Measurements from ENCODE around the gene CPNE4.
A peak's percentile ranks its signal among the peaks of the same experiment; 100 is the strongest.

Gene CPNE4

DNA sequence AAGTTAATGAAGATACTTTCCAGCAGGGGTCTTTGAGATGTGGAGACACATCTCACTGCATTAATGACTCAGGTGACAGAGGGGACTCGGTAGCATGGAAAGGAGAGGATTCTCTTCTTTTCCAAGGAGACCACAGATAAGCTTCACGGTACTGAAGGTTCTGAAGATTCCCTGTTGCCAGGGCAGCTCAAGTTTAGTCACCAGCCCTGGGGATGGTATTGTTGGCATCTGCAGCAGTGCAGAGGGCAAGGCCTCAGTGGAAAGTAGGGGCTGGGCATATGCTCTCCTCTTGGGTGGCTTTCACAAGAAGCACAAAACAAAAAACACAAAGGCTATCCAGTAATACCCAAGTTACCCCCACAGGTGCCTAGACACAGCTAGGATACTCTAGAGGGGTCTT, 494.0 kb downstream of the CPNE4 start:
- Histone ChIP-seq H3K4me1 (ENCODE audit: control insufficient read depth, insufficient read depth, low read length) (peaks cover under 1% of the 10 kb centered on the region), H3K9ac (ENCODE audit: low read depth, low read length) (no peak overlapping the region), H3K27me3 (ENCODE audit: control insufficient read depth, insufficient read depth, low read length) (no peaks in the 10 kb centered on the region), H3K9me3 (ENCODE audit: control insufficient read depth, insufficient read depth, low read length) (no peaks in the 10 kb centered on the region), H3K4me3 (ENCODE audit: low read depth, low read length) (no peak overlapping the region), H3K36me3 (ENCODE audit: control insufficient read depth, insufficient read depth, low read length) (no peaks in the 10 kb centered on the region)

DNA sequence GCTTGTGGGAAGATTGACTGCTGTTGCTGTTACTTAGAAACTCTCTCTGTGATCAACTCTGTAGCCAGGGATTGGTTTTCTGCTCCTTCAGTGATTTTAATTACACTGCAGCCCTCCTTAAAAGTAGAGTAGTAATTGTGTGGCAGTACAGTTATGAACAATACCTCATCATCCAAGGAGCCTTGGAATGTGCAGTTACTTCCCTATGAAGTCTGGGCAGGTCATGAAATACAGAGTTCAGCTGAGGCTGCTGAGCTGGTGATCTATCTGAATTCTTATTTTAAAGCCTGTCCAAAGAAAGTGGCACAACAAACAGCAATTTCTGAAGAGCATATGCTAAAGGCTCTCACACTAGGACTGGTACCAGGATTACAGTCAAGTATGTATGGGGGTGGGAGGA, 494.7 kb downstream of the CPNE4 start:
- no peaks in the 10 kb centered on the region for H3K27me3 ChIP-seq (ENCODE audit: control insufficient read depth, insufficient read depth, low read length)
- no peak overlapping the region for H3K4me3 ChIP-seq (ENCODE audit: low read depth, low read length)
- H3K36me3 ChIP-seq (ENCODE audit: control insufficient read depth, insufficient read depth, low read length), result no peaks in the 10 kb centered on the region
- no peaks in the 10 kb centered on the region for H3K9me3 ChIP-seq (ENCODE audit: control insufficient read depth, insufficient read depth, low read length)
- H3K9ac ChIP-seq (ENCODE audit: low read depth, low read length), result no peak overlapping the region
- H3K4me1 ChIP-seq (ENCODE audit: control insufficient read depth, insufficient read depth, low read length), result peaks cover 6% of the 10 kb centered on the region

- H3K36me3 ChIP-seq (ENCODE audit: control insufficient read depth, insufficient read depth, low read length), result no peaks in the 10 kb centered on the region
- H3K9ac ChIP-seq (ENCODE audit: low read depth, low read length), result no peak overlapping the region
- H3K9me3 ChIP-seq (ENCODE audit: control insufficient read depth, insufficient read depth, low read length), result no peaks in the 10 kb centered on the region
- no peak overlapping the region for H3K4me3 ChIP-seq (ENCODE audit: low read depth, low read length)
- H3K27me3 ChIP-seq (ENCODE audit: control insufficient read depth, insufficient read depth, low read length), result no peaks in the 10 kb centered on the region
- peaks cover 6% of the 10 kb centered on the region for H3K4me1 ChIP-seq (ENCODE audit: control insufficient read depth, insufficient read depth, low read length)
Measured at GRCh38 chr3:131538968-131539367, 495.8 kb downstream of the CPNE4 start.

DNA sequence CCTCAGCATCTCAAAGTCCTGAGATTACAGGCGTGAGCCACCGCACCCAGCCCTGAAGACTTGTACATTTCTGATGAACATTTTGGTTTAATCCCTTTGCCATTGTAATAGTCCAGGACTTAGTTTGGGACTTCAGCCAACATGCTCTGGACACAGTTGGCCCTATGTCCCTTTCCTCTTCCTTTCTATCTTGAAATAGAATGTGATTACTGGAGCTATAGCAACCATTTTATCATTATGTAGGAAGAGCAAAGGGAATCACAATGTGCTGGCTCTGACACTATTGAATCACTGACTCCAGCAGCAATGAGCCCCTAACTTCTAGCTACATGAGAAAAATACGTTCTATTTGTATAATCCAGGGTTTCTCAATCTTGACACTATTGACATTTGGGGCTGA, 497.3 kb downstream of the CPNE4 start:
- no peak overlapping the region for H3K9ac ChIP-seq (ENCODE audit: low read depth, low read length)
- no peaks in the 10 kb centered on the region for H3K27me3 ChIP-seq (ENCODE audit: control insufficient read depth, insufficient read depth, low read length)
- peaks cover 6% of the 10 kb centered on the region for H3K4me1 ChIP-seq (ENCODE audit: control insufficient read depth, insufficient read depth, low read length)
- no peak overlapping the region for H3K4me3 ChIP-seq (ENCODE audit: low read depth, low read length)
- no peaks in the 10 kb centered on the region for H3K36me3 ChIP-seq (ENCODE audit: control insufficient read depth, insufficient read depth, low read length)
- no peaks in the 10 kb centered on the region for H3K9me3 ChIP-seq (ENCODE audit: control insufficient read depth, insufficient read depth, low read length)

- no peaks in the 10 kb centered on the region for H3K9me3 ChIP-seq (ENCODE audit: control insufficient read depth, insufficient read depth, low read length)
Measured at GRCh38 chr3:131535596-131535995, 499.2 kb downstream of the CPNE4 start.

GRCh38 chr3:131535131-131535530, 499.7 kb downstream of the CPNE4 start:
- H3K36me3 ChIP-seq (ENCODE audit: control insufficient read depth, insufficient read depth, low read length), result no peaks in the 10 kb centered on the region
- H3K27me3 ChIP-seq (ENCODE audit: control insufficient read depth, insufficient read depth, low read length), result no peaks in the 10 kb centered on the region
- peaks cover 6% of the 10 kb centered on the region for H3K4me1 ChIP-seq (ENCODE audit: control insufficient read depth, insufficient read depth, low read length)
- H3K9ac ChIP-seq (ENCODE audit: low read depth, low read length), result no peak overlapping the region
- no peak overlapping the region for H3K4me3 ChIP-seq (ENCODE audit: low read depth, low read length)
- no peaks in the 10 kb centered on the region for H3K9me3 ChIP-seq (ENCODE audit: control insufficient read depth, insufficient read depth, low read length)

More at GRCh38 chr3:131535596-131535995, 499.2 kb downstream of the CPNE4 start:
- Histone ChIP-seq H3K4me1 (ENCODE audit: control insufficient read depth, insufficient read depth, low read length) (peaks cover 6% of the 10 kb centered on the region), H3K9ac (ENCODE audit: low read depth, low read length) (no peak overlapping the region), H3K27me3 (ENCODE audit: control insufficient read depth, insufficient read depth, low read length) (no peaks in the 10 kb centered on the region), H3K36me3 (ENCODE audit: control insufficient read depth, insufficient read depth, low read length) (no peaks in the 10 kb centered on the region), H3K4me3 (ENCODE audit: low read depth, low read length) (no peak overlapping the region)

DNA sequence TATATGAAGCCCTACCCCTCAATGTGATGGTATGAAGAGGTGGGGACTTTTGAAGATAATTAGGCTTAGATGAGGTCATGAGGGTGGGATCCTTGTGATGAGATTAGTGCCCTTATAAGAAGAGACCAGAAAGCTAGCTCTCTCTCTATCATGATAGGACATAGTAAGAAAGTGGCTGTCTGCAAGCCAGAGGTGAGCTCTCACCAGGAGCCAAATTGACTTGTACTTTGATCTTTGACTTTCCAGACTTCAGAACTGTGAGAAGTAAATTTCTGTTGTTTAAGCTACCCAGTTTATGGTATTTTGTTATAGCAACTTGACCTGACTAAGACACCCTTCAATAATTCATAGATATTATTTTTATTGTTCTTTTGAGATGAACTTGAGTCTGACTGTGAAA, 502.2 kb downstream of the CPNE4 start:
- H3K36me3 ChIP-seq (ENCODE audit: control insufficient read depth, insufficient read depth, low read length), result no peaks in the 10 kb centered on the region
- no peaks in the 10 kb centered on the region for H3K27me3 ChIP-seq (ENCODE audit: control insufficient read depth, insufficient read depth, low read length)
- H3K9ac ChIP-seq (ENCODE audit: low read depth, low read length), result no peak overlapping the region
- H3K9me3 ChIP-seq (ENCODE audit: control insufficient read depth, insufficient read depth, low read length), result no peaks in the 10 kb centered on the region
- H3K4me1 ChIP-seq (ENCODE audit: control insufficient read depth, insufficient read depth, low read length), result peaks cover 6% of the 10 kb centered on the region
- H3K4me3 ChIP-seq (ENCODE audit: low read depth, low read length), result no peak overlapping the region

GRCh38 chr3:131530843-131531242, 504.0 kb downstream of the CPNE4 start:
- H3K36me3 ChIP-seq (ENCODE audit: control insufficient read depth, insufficient read depth, low read length), result no peaks in the 10 kb centered on the region
- no peak overlapping the region for H3K9ac ChIP-seq (ENCODE audit: low read depth, low read length)
- H3K4me3 ChIP-seq (ENCODE audit: low read depth, low read length), result no peak overlapping the region
- no peaks in the 10 kb centered on the region for H3K9me3 ChIP-seq (ENCODE audit: control insufficient read depth, insufficient read depth, low read length)
- peaks cover 5% of the 10 kb centered on the region for H3K4me1 ChIP-seq (ENCODE audit: control insufficient read depth, insufficient read depth, low read length)
- H3K27me3 ChIP-seq (ENCODE audit: control insufficient read depth, insufficient read depth, low read length), result peaks cover 2% of the 10 kb centered on the region

DNA sequence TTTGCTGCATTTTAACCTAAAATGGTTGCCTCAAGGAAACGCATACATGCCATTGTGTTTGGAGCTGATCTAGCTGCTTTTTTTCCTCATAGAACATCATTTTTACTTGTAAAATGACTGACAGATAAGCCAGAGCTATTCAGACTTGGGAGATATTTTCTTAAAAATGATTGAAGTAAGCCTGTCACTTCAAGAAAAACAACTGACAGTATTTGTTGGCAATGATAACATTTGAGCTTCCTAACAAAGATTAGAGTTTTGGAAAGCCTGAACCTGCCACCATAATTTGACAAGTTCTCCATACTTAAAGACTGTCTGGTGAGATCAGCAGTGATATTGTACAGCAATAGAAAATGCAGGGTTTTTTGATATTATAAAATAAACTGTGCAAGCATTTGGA, 504.4 kb downstream of the CPNE4 start:
- Histone ChIP-seq H3K36me3 (ENCODE audit: control insufficient read depth, insufficient read depth, low read length) (no peaks in the 10 kb centered on the region), H3K9me3 (ENCODE audit: control insufficient read depth, insufficient read depth, low read length) (no peaks in the 10 kb centered on the region)

GRCh38 chr3:131526801-131527347, 507.9 kb downstream of the CPNE4 start:
- H3K4me1 ChIP-seq (ENCODE audit: control insufficient read depth, insufficient read depth, low read length), result no peaks in the 10 kb centered on the region
- H3K9me3 ChIP-seq (ENCODE audit: control insufficient read depth, insufficient read depth, low read length), result no peaks in the 10 kb centered on the region
- no peaks in the 10 kb centered on the region for H3K36me3 ChIP-seq (ENCODE audit: control insufficient read depth, insufficient read depth, low read length)
- peaks cover 2% of the 10 kb centered on the region for H3K27me3 ChIP-seq (ENCODE audit: control insufficient read depth, insufficient read depth, low read length)
- H3K4me3 ChIP-seq (ENCODE audit: low read depth, low read length), result peak overlapping the region; percentile 52
- peak overlapping the region; percentile 70 for H3K9ac ChIP-seq (ENCODE audit: low read depth, low read length)

More for the DNA sequence above, 504.4 kb downstream of the CPNE4 start:
- Histone ChIP-seq H3K4me1 (ENCODE audit: control insufficient read depth, insufficient read depth, low read length) (peaks cover under 1% of the 10 kb centered on the region), H3K9ac (ENCODE audit: low read depth, low read length) (no peak overlapping the region), H3K27me3 (ENCODE audit: control insufficient read depth, insufficient read depth, low read length) (peaks cover 2% of the 10 kb centered on the region), H3K4me3 (ENCODE audit: low read depth, low read length) (no peak overlapping the region)

GRCh38 chr3:131518680-131519079, 516.1 kb downstream of the CPNE4 start:
- Histone ChIP-seq H3K27me3 (ENCODE audit: control insufficient read depth, insufficient read depth, low read length) (no peaks in the 10 kb centered on the region), H3K36me3 (ENCODE audit: control insufficient read depth, insufficient read depth, low read length) (no peaks in the 10 kb centered on the region), H3K9me3 (ENCODE audit: control insufficient read depth, insufficient read depth, low read length) (no peaks in the 10 kb centered on the region), H3K4me1 (ENCODE audit: control insufficient read depth, insufficient read depth, low read length) (no peaks in the 10 kb centered on the region), H3K9ac (ENCODE audit: low read depth, low read length) (no peak overlapping the region), H3K4me3 (ENCODE audit: low read depth, low read length) (no peak overlapping the region)

- Histone ChIP-seq H3K4me1 (ENCODE audit: control insufficient read depth, insufficient read depth, low read length) (no peaks in the 10 kb centered on the region), H3K27me3 (ENCODE audit: control insufficient read depth, insufficient read depth, low read length) (peaks cover 13% of the 10 kb centered on the region), H3K9ac (ENCODE audit: low read depth, low read length) (no peak overlapping the region), H3K4me3 (ENCODE audit: low read depth, low read length) (no peak overlapping the region), H3K36me3 (ENCODE audit: control insufficient read depth, insufficient read depth, low read length) (peaks cover 3% of the 10 kb centered on the region), H3K9me3 (ENCODE audit: control insufficient read depth, insufficient read depth, low read length) (no peaks in the 10 kb centered on the region)
Measured at GRCh38 chr3:131505421-131505820, 529.4 kb downstream of the CPNE4 start.
